GM12891 (cell line): ENCODE measurements around the gene CHST4.

Experiments
- PAX5 ChIP-seq: IDR thresholded peaks from 2 replicates; pipeline ENCODE4 v1.6.1; 2011; ENCODE audit warnings: low read length, moderate library complexity, mild to moderate bottlenecking; ENCODE audit not compliant: insufficient read depth, severe bottlenecking
- POLR2A ChIP-seq: IDR thresholded peaks from 2 replicates; pipeline ENCODE4 v1.6.1; 2011; ENCODE audit warnings: low read depth, low read length, control low read depth
- POLR2AphosphoS5 ChIP-seq: IDR thresholded peaks from 2 replicates; pipeline ENCODE4 v1.6.1; 2011; ENCODE audit warnings: low read depth, low read length, control low read depth
- POU2F2 ChIP-seq: IDR thresholded peaks from 2 replicates; pipeline ENCODE4 v1.6.1; 2011; ENCODE audit warnings: low read depth, mild to moderate bottlenecking, control low read depth, low read length, moderate library complexity
- SPI1 ChIP-seq: IDR thresholded peaks from 2 replicates; pipeline ENCODE4 v1.6.1; 2011; ENCODE audit warnings: low read depth, low read length, control low read depth
- TAF1 ChIP-seq: IDR thresholded peaks from 2 replicates; pipeline ENCODE4 v1.6.1; 2011; ENCODE audit warnings: low read depth, low read length, control low read depth

- TF ChIP-seq POLR2A (no peak), POLR2AphosphoS5 (no peak), TAF1 (no peak), SPI1 (no peak), PAX5 (no peak), POU2F2 (no peak)
Measured at GRCh38 chr16:71493213-71493612, 33.0 kb upstream of the CHST4 start.
